GOT3 (cell line): ENCODE data around the gene OR2T5.
"Not testable (repeated sequence)": the region's sequence is repeated elsewhere in the genome, so short reads cannot be mapped to it uniquely, and the experiment has no call there.

Experiments used
- DNase-seq: peaks from one replicate; lab custom pipeline; 2025; ENCODE audit warnings: mixed read lengths; lab: John Stamatoyannopoulos, UW

The OR2T5 gene

GRCh38 chr1:248500305-248501035 is 12.1 kb downstream of the OR2T5 start:
- DNase-seq = not testable (repeated sequence)

- DNase-seq = not testable (repeated sequence)
These were observed 19.4 kb downstream of the OR2T5 start, which contains the start of gene OR2G6 for GRCh38 chr1:248507773-248508172. OR2G6 (plus strand) TSS chr1:248508073; CDS start chr1:248521647, 13,574 bp downstream.

GRCh38 chr1:248510217-248510616 is 21.8 kb downstream of the OR2T5 start:
- DNase-seq = not testable (repeated sequence)

- DNase-seq = no peak
These were observed 33.5 kb downstream of the OR2T5 start for GRCh38 chr1:248521856-248522255.

- not testable (repeated sequence) for DNase-seq
These were observed 49.1 kb downstream of the OR2T5 start for GRCh38 chr1:248537449-248537848.
